B cell (primary cell): Measurements from ENCODE around the gene YARS1. TPM values are rescaled to one million over a fixed set of nuclear protein-coding genes. Genes with fewer than 3 reads are reported as not detected.

Source experiments
- ATAC-seq: fragments of 200-7000 bp; cut with Tn5 transposase; one replicate; pipeline ENCODE4 v1.10.0; 2021; ENCODE audit warnings: low read depth, mild to moderate bottlenecking, moderate number of reproducible peaks, moderate library complexity
- CTCF ChIA-PET: fragments of 350-600 bp; sonication (Branson Sonifier 250); formaldehyde crosslinking; loops from one replicate; lab custom pipeline; 2021; ENCODE audit warnings: antibody characterized with exemption, inconsistent platforms; lab: Charles Lee
- POLR2A ChIA-PET: fragments of 350-600 bp; sonication (Branson Sonifier 250); formaldehyde crosslinking; loops from one replicate; lab custom pipeline; 2021; ENCODE audit warnings: antibody characterized with exemption; lab: Charles Lee
- DNase-seq: peaks from one replicate; pipeline ENCODE4 v3.0.0; 2013
- H2AFZ ChIP-seq: 2 replicates; pipeline ENCODE4 v1.6.1; 2012; ENCODE audit warnings: mild to moderate bottlenecking, low read depth, low read length; ENCODE audit not compliant: insufficient read depth, poor library complexity, severe bottlenecking
- H3K27ac ChIP-seq, 2 donors: 1 replicate in 1 of 2; 2 replicates in 1 of 2; pipeline ENCODE4 v1.5.1; 2012 to 2013; ENCODE audit warnings: low read length in 2 of 2, mild to moderate bottlenecking in 2 of 2, moderate library complexity in 1 of 2
- H3K27me3 ChIP-seq, 4 experiments: fragments of 200-600 bp in 1 of 4; sonication (generic) in 1 of 4; replicated peaks in 1 of 4; 1 replicate in 2 of 4; 2 replicates in 2 of 4; pipeline versions ENCODE4 v1.6.1 to v1.7.0; 2013 to 2016; ENCODE audit warnings: low read length in 3 of 4, mild to moderate bottlenecking in 2 of 4, mixed read lengths in 1 of 4, moderate library complexity in 1 of 4; ENCODE audit not compliant: insufficient read depth in 4 of 4, control insufficient read depth in 3 of 4; ENCODE audit errors: control extremely low read depth in 1 of 4
- H3K36me3 ChIP-seq, 2 experiments: replicated peaks in 1 of 2; 1 replicate in 1 of 2; 2 replicates in 1 of 2; pipeline versions ENCODE4 v1.6.1 to v1.7.1; 2013; ENCODE audit warnings: low read length in 1 of 2; ENCODE audit not compliant: insufficient read depth in 2 of 2, control insufficient read depth in 1 of 2; ENCODE audit errors: control extremely low read depth in 1 of 2, extremely low read depth in 1 of 2
- H3K4me1 ChIP-seq, 2 donors: fragments of 200-600 bp in 1 of 2; sonication (generic) in 1 of 2; 1 replicate in 1 of 2; 2 replicates in 1 of 2; pipeline versions ENCODE4 v1.5.1 to v1.6.1; 2013 to 2017; ENCODE audit warnings: low read length in 2 of 2; ENCODE audit not compliant: control insufficient read depth in 2 of 2, insufficient read depth in 2 of 2
- H3K4me2 ChIP-seq: replicated peaks from 2 replicates; pipeline ENCODE3; 2012; ENCODE audit warnings: mild to moderate bottlenecking, low read depth, low read length; ENCODE audit not compliant: poor library complexity, severe bottlenecking
- H3K4me3 ChIP-seq, 5 experiments: fragments of 200-600 bp in 1 of 5; sonication (generic) in 1 of 5; 1 replicate in 3 of 5; 2 replicates in 2 of 5; pipeline versions ENCODE4 v1.5.1 to v1.7.0; 2011 to 2016; ENCODE audit warnings: low read length in 4 of 5, mild to moderate bottlenecking in 4 of 5, low read depth in 2 of 5, control low read depth in 1 of 5, moderate library complexity in 1 of 5; ENCODE audit not compliant: insufficient read depth in 1 of 5; ENCODE audit errors: control extremely low read depth in 1 of 5, extremely low read depth in 1 of 5
- H3K79me2 ChIP-seq: fragments of 200-600 bp; sonication (generic); one replicate; pipeline ENCODE4 v1.6.0; 2016; ENCODE audit warnings: low read length; ENCODE audit not compliant: control insufficient read depth, insufficient read depth
- H3K9ac ChIP-seq: fragments of 200-600 bp; sonication (generic); 2 replicates; pipeline ENCODE4 v1.6.1; 2017; ENCODE audit warnings: mild to moderate bottlenecking, low read length, moderate library complexity
- H3K9me3 ChIP-seq, 3 donors: one replicate each; pipeline versions ENCODE4 v1.6.1 to v1.7.1; 2013; ENCODE audit warnings: low read length in 2 of 3; ENCODE audit not compliant: control insufficient read depth in 2 of 3, insufficient read depth in 1 of 3; ENCODE audit errors: control extremely low read depth in 1 of 3
- H4K20me1 ChIP-seq: 2 replicates; pipeline ENCODE4 v1.6.0; 2012; ENCODE audit warnings: mild to moderate bottlenecking, low read length; ENCODE audit not compliant: insufficient read depth, control insufficient read depth, poor library complexity, severe bottlenecking
- H3K27ac Mint-ChIP-seq: one replicate; pipeline ENCODE4 v1.8.0; 2021; ENCODE audit warnings: mixed read lengths
- H3K27me3 Mint-ChIP-seq: one replicate; pipeline ENCODE4 v1.8.0; 2021; ENCODE audit warnings: mixed read lengths
- H3K4me1 Mint-ChIP-seq: one replicate; pipeline ENCODE4 v1.8.0; 2021; ENCODE audit warnings: mixed read lengths
- H3K4me3 Mint-ChIP-seq: one replicate; pipeline ENCODE4 v1.8.0; 2021; ENCODE audit warnings: mixed read lengths
- H3K9me3 Mint-ChIP-seq: one replicate; pipeline ENCODE4 v1.8.0; 2022; ENCODE audit warnings: mixed read lengths; ENCODE audit not compliant: insufficient read depth
- CTCF ChIP-seq: fragments of 200-600 bp; IDR thresholded peaks from one replicate; pipeline ENCODE4 v1.8.0; 2022; ENCODE audit warnings: antibody characterized with exemption, mild to moderate bottlenecking
- EZH2 ChIP-seq: IDR thresholded peaks from 2 replicates; pipeline ENCODE4 v1.6.1; 2012; ENCODE audit warnings: borderline replicate concordance, low read depth, mild to moderate bottlenecking, moderate library complexity, low read length; ENCODE audit not compliant: insufficient read depth, poor library complexity, severe bottlenecking
- WGBS: methylation state at CpG from one replicate; pipeline ENCODE4 v1.1.5; 2013; ENCODE audit warnings: missing lambda C conversion rate; ENCODE audit not compliant: insufficient coverage; 5-methylcytosine and 5-hydroxymethylcytosine counted together
- intact Hi-C: fragments of 100-400 bp; cut with micrococcal nuclease; formaldehyde crosslinking; loops from one replicate; pipeline ENCODE4 v1.10.0; 2022
- polyA plus RNA-seq: library from polyadenylated mRNA; depleted of rRNA; stranded (reverse); fragments of >200 nt; gene quantifications from 2 replicates; pipeline ENCODE4 v1.2.3, GENCODE V29; 2012
- total RNA-seq, 2 donors: library from RNA; stranded (reverse); fragments of 120-200 nt in 1 of 2; gene quantifications; 1 replicate in 1 of 2; 2 replicates in 1 of 2; pipeline versions ENCODE4 v1.2.3 to v1.2.4, GENCODE V29; 2013 to 2022

YARS1 gene
- total and polyA plus RNA-seq, 2 donors (not counting 1 experiment from before 2014, with no cell fraction given) = 33.0 to 73.2 TPM

GRCh38 chr1:32811265-32811664, 5.9 kb downstream of the YARS1 start:
- peaks cover 26% of the 10 kb centered on the region for H4K20me1 ChIP-seq
- ChIA-PET POLR2A (no interaction called here), CTCF (interaction anchor here (1.8 kb wide), 1 partner anchor 38 kb away, joined by 5 read pairs; no protein-coding TSS in a partner anchor)

More at GRCh38 chr1:32811265-32811664, 5.9 kb downstream of the YARS1 start:
- Mint-ChIP-seq H3K4me1 (peaks cover 29% of the 10 kb centered on the region), H3K9me3 (no peaks in the 10 kb centered on the region), H3K27me3 (no peaks in the 10 kb centered on the region), H3K4me3 (no peak overlapping the region), H3K27ac (no peak overlapping the region)
- TF ChIP-seq EZH2 = no peak
- no peak for TF ChIP-seq CTCF
- intact Hi-C loops = loop anchor here (10.0 kb wide), 2 partner anchors 706 to 1166 kb away; partner anchors contain the start of genes KPNA6 and PEF1
- ATAC-seq (no peak), DNase-seq (no peak)
- Histone ChIP-seq H3K4me2 (no peak overlapping the region), H2AFZ (no peak overlapping the region), H3K36me3 (peaks cover 3 to 26% of the 10 kb centered on the region in 2 experiments), H3K9ac (no peak overlapping the region), H3K79me2 (peaks cover 70% of the 10 kb centered on the region), H3K4me1 (peaks cover 10 to 11% of the 10 kb centered on the region in 2 donors), H3K9me3 (no peaks in the 10 kb centered on the region), H3K4me3 (no peak overlapping the region), H3K27me3 (no peaks in the 10 kb centered on the region), H3K27ac (no peak overlapping the region)
- WGBS = 100% methylated on average over 4 of the region's 9 CpGs
